NCI-H146 treated with DMSO at 0.1 percent for 48 hours (cell line): ENCODE data around the gene GARRE1.
A peak's percentile ranks its signal among the peaks of the same experiment; 100 is the strongest.
"Not testable (repeated sequence)": the region's sequence is repeated elsewhere in the genome, so short reads cannot be mapped to it uniquely, and the experiment has no call there.

Experiments
- DNase-seq: peaks from one replicate; lab custom pipeline; 2025; ENCODE audit not compliant: unreplicated experiment; lab: John Stamatoyannopoulos, UW

Gene GARRE1

GRCh38 chr19:34254046-34254697 is at the start of gene GARRE1:
GARRE1 (plus strand) TSS chr19:34254554; CDS start chr19:34300474, 45,920 bp downstream.
- peak; percentile 59 for DNase-seq

GRCh38 chr19:34205324-34205723 is 49.0 kb upstream of the GARRE1 start:
- DNase-seq = not testable (repeated sequence)

- no peak for DNase-seq
Observed at GRCh38 chr19:34208291-34208884, 46.0 kb upstream of the GARRE1 start.

- no peak for DNase-seq
Observed at GRCh38 chr19:34209726-34210125, 44.6 kb upstream of the GARRE1 start.

GRCh38 chr19:34213283-34213682 is 41.1 kb upstream of the GARRE1 start:
- DNase-seq = no peak

- DNase-seq = no peak
Observed at GRCh38 chr19:34214040-34214439, 40.3 kb upstream of the GARRE1 start.

- DNase-seq = no peak
Observed at GRCh38 chr19:34215006-34215665, 39.2 kb upstream of the GARRE1 start.

- DNase-seq = no peak
Observed at GRCh38 chr19:34215666-34216038, 38.7 kb upstream of the GARRE1 start.

GRCh38 chr19:34216745-34217219 is 37.6 kb upstream of the GARRE1 start:
- DNase-seq = not testable (repeated sequence)

GRCh38 chr19:34217952-34218817 is 36.2 kb upstream of the GARRE1 start:
- no peak for DNase-seq

GRCh38 chr19:34218818-34219164 is 35.6 kb upstream of the GARRE1 start:
- no peak for DNase-seq

- DNase-seq = peak; percentile 22
Observed at GRCh38 chr19:34220472-34221063, 33.8 kb upstream of the GARRE1 start.

- DNase-seq = no peak
Observed at GRCh38 chr19:34222386-34222785, 32.0 kb upstream of the GARRE1 start.

GRCh38 chr19:34224996-34225658 is 29.2 kb upstream of the GARRE1 start:
- DNase-seq = no peak

- DNase-seq = no peak
Observed at GRCh38 chr19:34225659-34226015, 28.7 kb upstream of the GARRE1 start.

GRCh38 chr19:34226036-34226435 is 28.3 kb upstream of the GARRE1 start:
- DNase-seq = no peak

GRCh38 chr19:34228347-34228746 is 26.0 kb upstream of the GARRE1 start:
- no peak for DNase-seq

GRCh38 chr19:34228762-34229161 is 25.6 kb upstream of the GARRE1 start:
- DNase-seq = no peak

- no peak for DNase-seq
Observed at GRCh38 chr19:34229721-34230120, 24.6 kb upstream of the GARRE1 start.

- no peak for DNase-seq
Observed at GRCh38 chr19:34230820-34231219, 23.5 kb upstream of the GARRE1 start.

GRCh38 chr19:34231439-34231838 is 22.9 kb upstream of the GARRE1 start:
- DNase-seq = no peak
